ENCODE results near the gene KIF21A. TPM values are rescaled to one million over a fixed set of nuclear protein-coding genes. Genes with fewer than 3 reads are reported as not detected.

Gene KIF21A
- total and polyA plus RNA-seq, 2 of the 13 experiments (the other 11 are each of a cell fraction or from before 2014, with no cell fraction given): 20.6 to 39.7 TPM

GRCh38 chr12:39327965-39328364 lies 115.0 kb downstream of the KIF21A start (continued):
- TF ChIP-seq THYN1 (CRISPR knock-in tag; IDR thresholded peaks at IDR 0.05; ENCODE audit: borderline replicate concordance, low read depth): no peak
- TF ChIP-seq FOSL1 (CRISPR knock-in tag; IDR thresholded peaks at IDR 0.05; ENCODE audit: borderline replicate concordance): no peak
- TF ChIP-seq ZNF354B (CRISPR knock-in tag; IDR thresholded peaks at IDR 0.05): no peak

- DNase-seq (ENCODE audit: low spot score) (no peak), FAIRE-seq (no peak), ATAC-seq (no peak)
- Histone ChIP-seq H3K9me3 (ENCODE audit: low read length) (no peaks in the 10 kb centered on the region), H3K27ac (ENCODE audit: extremely low read length, insufficient read depth, low read length) (no peak overlapping the region), H3K27me3 (ENCODE audit: control insufficient read depth in 1 of 2, insufficient read depth in 2 of 2, low read length in 2 of 2) (no peaks in the 10 kb centered on the region), H2AFZ (ENCODE audit: low read length) (no peak overlapping the region), H4K20me1 (ENCODE audit: insufficient read depth, low read length) (no peaks in the 10 kb centered on the region), H3K9ac (ENCODE audit: insufficient read depth, low read depth, low read length) (no peak overlapping the region), H3K79me2 (ENCODE audit: insufficient read depth, low read length) (no peaks in the 10 kb centered on the region), H3K4me2 (ENCODE audit: low read depth, low read length) (no peak overlapping the region), H3K36me3 (replicated peaks in 1 of 2; ENCODE audit: control insufficient read depth in 1 of 2, insufficient read depth in 2 of 2, low read length in 2 of 2) (peaks cover 2 to 20% of the 10 kb centered on the region in 2 experiments; a peak in 3 of 5 replicates), H3K4me3 (replicated peaks in 1 of 3; ENCODE audit: insufficient read depth in 1 of 3, low read depth in 2 of 3, low read length in 3 of 3) (no peak overlapping the region), H3K4me1 (ENCODE audit: insufficient read depth, low read length) (no peaks in the 10 kb centered on the region)
- ChIA-PET CTCF (ENCODE audit: low intra/inter-chr PET ratio, low total read pairs) (no interaction called here), POLR2A (no interaction called here)
- intact Hi-C loops (cut with micrococcal nuclease; ENCODE audit: unreplicated experiment): no loop called here
- WGBS (ENCODE audit: low lambda C conversion rate): 93% methylated on average over 1 of the region's 1 CpG
- no peak for TF ChIP-seq ZNF431 (CRISPR knock-in tag; IDR thresholded peaks at IDR 0.05; ENCODE audit: borderline replicate concordance, low read depth)
- TF ChIP-seq FOXA1 (IDR thresholded peaks at IDR 0.05): no peak
- no peak for TF ChIP-seq FOXA1 (CRISPR knock-in tag; IDR thresholded peaks at IDR 0.05)
- TF ChIP-seq ZNF772 (CRISPR knock-in tag; IDR thresholded peaks at IDR 0.05): no peak
- no peak for TF ChIP-seq HNRNPUL1 (IDR thresholded peaks at IDR 0.05; ENCODE audit: low read depth, low read length)
- TF ChIP-seq ZNF333 (CRISPR knock-in tag; IDR thresholded peaks at IDR 0.05; ENCODE audit: borderline replicate concordance): no peak
- TF ChIP-seq ZNF3 (CRISPR knock-in tag; IDR thresholded peaks at IDR 0.05): no peak
- TF ChIP-seq GATAD2A (CRISPR knock-in tag; IDR thresholded peaks at IDR 0.05): no peak
- no peak for TF ChIP-seq FOXK2 (IDR thresholded peaks at IDR 0.05)
- no peak for TF ChIP-seq ZNF160 (CRISPR knock-in tag; IDR thresholded peaks at IDR 0.05)
- in situ Hi-C loops (cut with HindIII; ENCODE audit: extremely low pct_ligation_motif_present, low pct_unique_long_range_greater_than_20kb): no loop called here
- BruUV-seq (replicated peaks): no TSS peak
These were observed 115.4 kb downstream of the KIF21A start for GRCh38 chr12:39327510-39327909.
